Endothelial cell of umbilical vein (primary cell): ENCODE results near the gene TCERG1L.

Experiments used
- MYC ChIP-seq: IDR thresholded peaks from one replicate; pipeline ENCODE4 v1.6.1; 2011; ENCODE audit warnings: mild to moderate bottlenecking, low read depth, low read length
- POLR2A ChIP-seq: IDR thresholded peaks from 2 replicates; pipeline ENCODE4 v1.6.1; 2012; ENCODE audit warnings: low read depth, mild to moderate bottlenecking, control low read depth, low read length
- POLR2AphosphoS5 ChIP-seq: IDR thresholded peaks from 2 replicates; pipeline ENCODE4 v1.6.1; 2012; ENCODE audit warnings: low read depth, mild to moderate bottlenecking, control low read depth, low read length, moderate library complexity; ENCODE audit not compliant: insufficient read depth
- TF ChIP-seq, protein P1 (sequence below), 2 donors: IDR thresholded peaks; 1 replicate in 1 of 2; 2 replicates in 1 of 2; pipeline ENCODE4 v1.5.1; 2011; ENCODE audit warnings: low read length in 2 of 2, mild to moderate bottlenecking in 2 of 2, moderate library complexity in 2 of 2, control low read depth in 1 of 2, inconsistent platforms in 1 of 2, low read depth in 1 of 2; ENCODE audit not compliant: insufficient read depth in 1 of 2; ENCODE audit errors: extremely low read depth in 1 of 2

DNA sequence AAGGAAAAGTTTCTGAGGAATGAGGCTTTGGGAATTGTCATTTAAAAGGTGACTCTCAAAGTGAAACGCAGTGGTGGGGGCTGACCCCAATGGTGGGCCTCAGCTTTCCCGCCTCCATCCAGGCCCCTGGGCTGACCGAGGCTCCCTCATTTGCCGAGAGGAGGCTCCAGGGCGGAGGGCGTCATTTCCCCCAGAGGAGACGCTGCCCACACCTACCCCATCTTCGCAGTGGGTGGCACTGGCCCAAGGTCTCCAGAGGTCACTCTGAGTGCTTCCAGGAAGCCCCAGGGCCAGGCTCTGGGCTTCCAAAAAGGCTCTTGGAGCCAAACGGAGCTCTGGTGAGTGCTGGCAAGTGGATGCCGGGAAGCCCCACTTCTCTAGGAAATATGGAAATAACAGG is 38.0 kb downstream of the TCERG1L start:
- TF ChIP-seq, protein P1, sequence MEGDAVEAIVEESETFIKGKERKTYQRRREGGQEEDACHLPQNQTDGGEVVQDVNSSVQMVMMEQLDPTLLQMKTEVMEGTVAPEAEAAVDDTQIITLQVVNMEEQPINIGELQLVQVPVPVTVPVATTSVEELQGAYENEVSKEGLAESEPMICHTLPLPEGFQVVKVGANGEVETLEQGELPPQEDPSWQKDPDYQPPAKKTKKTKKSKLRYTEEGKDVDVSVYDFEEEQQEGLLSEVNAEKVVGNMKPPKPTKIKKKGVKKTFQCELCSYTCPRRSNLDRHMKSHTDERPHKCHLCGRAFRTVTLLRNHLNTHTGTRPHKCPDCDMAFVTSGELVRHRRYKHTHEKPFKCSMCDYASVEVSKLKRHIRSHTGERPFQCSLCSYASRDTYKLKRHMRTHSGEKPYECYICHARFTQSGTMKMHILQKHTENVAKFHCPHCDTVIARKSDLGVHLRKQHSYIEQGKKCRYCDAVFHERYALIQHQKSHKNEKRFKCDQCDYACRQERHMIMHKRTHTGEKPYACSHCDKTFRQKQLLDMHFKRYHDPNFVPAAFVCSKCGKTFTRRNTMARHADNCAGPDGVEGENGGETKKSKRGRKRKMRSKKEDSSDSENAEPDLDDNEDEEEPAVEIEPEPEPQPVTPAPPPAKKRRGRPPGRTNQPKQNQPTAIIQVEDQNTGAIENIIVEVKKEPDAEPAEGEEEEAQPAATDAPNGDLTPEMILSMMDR (IDR thresholded peaks at IDR 0.05; ENCODE audit: extremely low read depth in 1 of 2, insufficient read depth in 1 of 2, low read depth in 1 of 2, low read length in 2 of 2) = no peak
- TF ChIP-seq POLR2A (no peak), POLR2AphosphoS5 (no peak), MYC (no peak)
